ENCODE data around the gene SPSB3.

Gene SPSB3

DNA sequence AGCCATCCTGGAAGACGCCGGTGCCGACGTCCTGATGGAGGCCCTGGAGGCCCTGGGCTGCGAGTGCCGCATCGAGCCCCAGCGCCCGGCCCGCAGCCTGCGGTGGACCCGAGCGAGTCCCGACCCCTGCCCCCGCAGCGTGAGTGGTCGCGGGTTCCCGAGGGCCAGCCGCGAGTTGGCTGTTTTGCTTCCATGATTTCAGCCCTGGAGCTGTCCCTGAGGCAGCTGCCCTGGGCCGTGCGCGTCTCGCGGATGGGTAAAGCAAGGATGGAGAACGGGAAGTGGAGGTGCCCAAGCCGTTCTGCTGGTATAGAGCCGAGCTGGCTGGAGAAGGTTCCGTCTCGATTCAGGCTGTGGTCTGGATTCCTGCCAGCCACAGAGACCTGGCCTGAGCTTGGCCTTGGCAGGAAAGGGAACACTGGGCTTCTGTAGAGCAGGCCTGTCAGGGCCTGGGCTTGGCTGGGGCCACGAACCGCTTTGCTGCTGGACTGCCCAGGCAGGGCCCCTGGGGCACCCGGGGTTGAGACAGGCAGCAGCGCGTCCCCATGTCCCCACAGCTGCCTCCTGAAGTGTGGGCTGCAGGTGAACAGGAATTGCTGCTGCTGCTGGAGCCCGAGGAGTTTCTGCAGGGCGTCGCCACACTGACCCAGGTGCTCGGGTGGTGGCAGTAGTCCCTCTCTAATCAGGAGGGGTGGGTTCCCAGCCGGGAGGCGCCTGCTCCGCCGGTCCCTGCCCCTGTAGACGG is 8.5 kb downstream of the SPSB3 start:
- DNase-seq = no peak

DNA sequence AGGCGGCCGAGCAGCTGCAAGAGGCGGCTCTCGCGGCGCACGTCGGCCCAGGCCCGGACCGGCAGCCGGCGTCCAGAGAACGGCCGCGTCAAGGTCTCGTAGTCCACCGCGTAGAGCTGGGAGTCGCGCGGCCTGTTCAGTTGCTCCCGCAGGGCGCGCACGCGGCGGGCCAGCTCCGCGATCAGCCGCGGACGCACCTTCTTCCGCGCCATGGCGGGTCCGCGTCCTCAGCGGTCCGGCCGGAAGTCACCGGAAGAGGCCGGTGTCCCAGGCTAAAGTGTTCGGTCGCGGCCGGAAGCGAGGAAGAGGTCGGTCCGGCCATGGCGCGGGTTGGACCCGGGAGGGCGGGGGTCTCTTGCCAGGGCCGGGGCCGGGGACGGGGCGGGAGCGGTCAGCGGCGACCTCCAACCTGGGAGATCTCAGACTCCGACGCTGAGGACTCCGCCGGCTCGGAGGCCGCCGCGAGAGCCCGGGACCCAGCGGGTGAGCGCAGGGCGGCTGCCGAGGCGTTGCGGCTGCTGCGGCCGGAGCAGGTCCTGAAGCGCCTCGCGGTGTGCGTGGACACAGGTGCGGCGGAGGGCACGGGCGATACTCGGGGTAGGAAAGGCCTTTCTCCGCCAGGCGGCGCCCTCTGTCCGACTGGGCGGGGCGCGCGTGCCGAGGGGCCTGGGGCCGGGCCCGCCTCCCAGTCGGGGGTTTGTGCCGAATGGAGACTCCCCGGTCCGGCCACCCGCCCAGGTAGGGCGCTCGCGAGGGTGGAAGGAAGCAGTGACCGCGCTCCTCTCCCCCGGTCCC is 9.3 kb downstream of the SPSB3 start, which contains the start of gene MRPS34:
MRPS34 (minus strand) TSS at position 227 of the 795 bp plus-strand sequence; CDS start at position 212, 15 bp downstream.
- DNase-seq = no peak

DNA sequence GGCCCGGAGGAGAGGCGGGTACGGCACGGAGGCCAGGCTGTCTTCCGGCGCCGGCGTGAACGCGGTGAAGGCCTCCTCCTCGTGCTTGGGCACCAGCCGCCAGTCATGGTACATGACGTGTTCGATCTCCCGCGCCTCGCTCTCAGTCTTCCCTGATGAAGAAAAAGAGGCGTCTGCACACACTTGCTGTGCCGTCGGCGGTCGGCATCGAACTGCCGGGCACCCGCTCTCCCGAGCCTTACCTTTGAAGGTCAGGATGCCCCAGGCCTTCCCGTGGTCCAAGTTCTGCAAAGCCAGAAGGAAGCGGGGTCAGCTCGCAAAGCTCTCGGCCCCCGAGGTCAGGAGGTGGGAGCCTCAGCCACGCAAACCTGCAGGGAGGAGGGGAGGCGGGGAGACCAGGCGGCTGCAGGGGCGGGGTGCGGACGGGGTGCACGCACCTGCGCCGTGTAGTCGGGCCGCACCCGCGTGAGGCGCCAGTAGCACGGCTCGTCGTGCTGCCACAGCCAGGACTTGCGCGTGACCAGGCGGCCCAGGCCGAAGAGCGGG is 9.9 kb downstream of the SPSB3 start, which contains the start of gene EME2:
EME2 (plus strand) TSS at position 449 of the 546 bp plus-strand sequence. CDS start 418 bp downstream, outside the sequence.
- no peak for DNase-seq

DNA sequence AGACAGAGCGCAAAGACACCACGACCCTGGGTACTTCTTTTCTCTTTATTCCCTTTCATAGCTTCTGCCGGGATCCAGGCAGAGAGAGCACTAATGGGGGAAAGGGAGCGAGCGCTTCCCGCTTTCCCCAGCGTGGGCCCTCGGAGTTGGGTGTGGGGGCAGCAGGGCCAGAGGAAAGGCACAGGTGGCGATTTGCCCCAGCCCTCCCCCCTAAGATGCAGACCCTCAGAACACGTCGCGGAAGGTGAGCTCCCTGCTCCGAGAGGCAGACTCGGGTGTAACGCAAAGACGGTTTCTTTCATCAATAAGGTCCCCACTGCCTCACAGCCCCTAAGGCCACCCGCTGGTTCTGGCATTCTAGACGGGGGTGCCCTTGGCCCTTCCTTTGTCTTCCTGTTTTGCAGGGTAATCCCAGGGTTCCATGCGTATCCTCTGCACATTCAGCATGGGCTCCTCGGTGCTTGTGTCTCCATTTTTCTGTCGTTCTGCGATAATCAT is 10.5 kb downstream of the SPSB3 start:
- no peak for DNase-seq

GRCh38 chr16:1771188-1771863 is 11.0 kb downstream of the SPSB3 start, which contains the start of gene NME3:
Gene NME3 (minus strand): TSS chr16:1771543. CDS start chr16:1771534, 9 bp downstream.
- no peak for DNase-seq

DNA sequence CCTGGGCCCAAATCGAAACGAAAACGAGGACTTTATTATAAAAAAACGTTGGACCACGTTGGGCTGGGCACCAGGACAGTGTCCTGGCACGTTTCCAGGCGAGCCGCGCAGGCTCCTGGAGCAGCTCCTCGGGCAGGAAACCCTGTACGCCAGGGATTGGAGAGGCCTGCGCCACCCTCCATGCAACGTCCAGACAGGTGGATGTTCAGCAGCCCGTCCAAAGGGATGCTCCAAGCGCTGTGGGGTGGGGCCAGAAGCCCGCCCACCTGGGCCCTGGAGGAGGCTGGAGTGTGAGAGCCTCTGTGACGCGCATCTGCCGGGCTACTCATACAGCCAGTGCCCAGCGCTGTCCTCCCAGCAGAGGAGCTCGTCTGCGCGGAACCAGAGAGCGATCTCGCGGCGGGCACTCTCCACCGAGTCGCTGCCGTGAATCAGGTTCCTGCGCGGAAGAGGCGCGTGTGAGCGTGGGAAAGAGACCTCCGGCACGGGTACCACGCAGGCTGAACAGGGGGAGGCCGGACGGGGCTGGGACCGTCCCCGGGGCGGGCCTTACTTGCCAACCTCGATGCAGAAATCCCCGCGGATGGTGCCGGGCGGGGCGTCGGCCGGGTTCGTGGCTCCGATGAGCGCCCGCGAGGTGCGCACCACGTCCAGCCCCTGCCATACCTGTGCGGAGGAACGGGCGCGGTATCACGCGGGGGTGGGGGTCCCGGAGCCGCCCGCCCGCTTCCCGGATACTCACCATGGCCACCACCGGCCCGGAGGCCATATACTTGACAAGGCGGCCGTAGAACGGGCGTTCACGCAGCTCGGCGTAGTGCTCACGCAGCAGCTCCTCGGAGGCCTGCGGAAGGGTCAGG is 11.8 kb downstream of the SPSB3 start:
- DNase-seq = no peak

- DNase-seq = no peak
Observed at GRCh38 chr16:1769402-1770300, 12.7 kb downstream of the SPSB3 start.

- no peak for DNase-seq
Observed at GRCh38 chr16:1768767-1769401, 13.5 kb downstream of the SPSB3 start.

- DNase-seq = no peak
Observed at GRCh38 chr16:1768061-1768766, 14.2 kb downstream of the SPSB3 start.

DNA sequence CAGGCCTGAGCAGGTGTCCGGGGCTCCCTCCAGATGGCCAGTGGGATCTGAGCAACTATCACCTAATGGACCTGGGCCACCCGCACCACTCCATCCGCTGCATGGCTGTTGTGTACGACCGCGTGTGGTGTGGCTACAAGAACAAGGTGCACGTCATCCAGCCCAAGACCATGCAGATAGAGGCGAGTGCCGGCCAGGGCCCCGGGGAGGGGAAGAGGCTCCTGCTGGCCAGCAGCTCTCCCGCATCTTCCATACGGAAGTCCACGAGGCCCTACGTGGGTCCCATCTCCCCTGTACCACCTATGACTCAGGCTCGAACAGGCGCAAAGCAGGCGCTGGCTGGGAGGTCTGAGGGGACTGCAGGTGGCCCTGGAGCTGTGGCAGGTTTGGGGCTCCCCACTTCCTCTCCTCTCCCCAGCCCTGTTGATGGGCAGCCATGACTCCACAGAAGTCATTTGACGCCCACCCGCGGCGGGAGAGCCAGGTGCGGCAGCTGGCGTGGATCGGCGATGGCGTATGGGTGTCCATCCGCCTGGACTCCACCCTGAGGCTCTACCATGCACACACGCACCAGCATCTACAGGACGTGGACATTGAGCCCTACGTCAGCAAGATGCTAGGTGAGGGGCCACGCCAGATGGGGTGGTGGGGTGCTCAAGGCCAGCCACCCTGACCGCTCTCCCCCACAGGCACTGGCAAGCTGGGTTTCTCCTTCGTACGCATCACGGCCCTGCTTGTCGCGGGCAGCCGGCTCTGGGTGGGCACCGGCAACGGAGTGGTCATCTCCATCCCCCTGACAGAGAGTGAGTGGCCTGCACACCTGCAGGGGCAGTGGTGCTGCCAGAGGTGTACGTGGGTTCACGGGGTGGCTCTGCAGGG is 15.0 kb downstream of the SPSB3 start:
- DNase-seq = no peak

DNA sequence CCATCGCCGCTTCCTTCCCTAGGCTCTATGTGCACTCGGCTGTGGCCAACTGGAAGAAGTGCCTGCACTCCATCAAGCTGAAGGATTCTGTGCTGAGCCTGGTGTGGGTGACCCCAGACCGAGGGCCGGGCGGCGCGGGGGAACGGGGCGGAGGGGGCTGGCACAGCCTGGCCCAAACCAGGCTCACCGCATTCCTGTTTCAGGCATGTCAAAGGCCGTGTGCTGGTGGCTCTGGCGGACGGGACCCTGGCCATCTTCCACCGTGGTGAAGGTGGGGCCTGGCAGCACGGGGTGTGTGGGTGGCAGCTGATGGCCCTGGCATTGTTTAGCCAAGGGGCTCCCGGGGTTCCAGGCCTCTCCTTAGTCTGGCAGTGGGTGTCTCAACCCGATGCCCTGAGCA is 15.7 kb downstream of the SPSB3 start:
- no peak for DNase-seq

- DNase-seq = no peak
Observed at GRCh38 chr16:1766231-1766630, 16.1 kb downstream of the SPSB3 start.

DNA sequence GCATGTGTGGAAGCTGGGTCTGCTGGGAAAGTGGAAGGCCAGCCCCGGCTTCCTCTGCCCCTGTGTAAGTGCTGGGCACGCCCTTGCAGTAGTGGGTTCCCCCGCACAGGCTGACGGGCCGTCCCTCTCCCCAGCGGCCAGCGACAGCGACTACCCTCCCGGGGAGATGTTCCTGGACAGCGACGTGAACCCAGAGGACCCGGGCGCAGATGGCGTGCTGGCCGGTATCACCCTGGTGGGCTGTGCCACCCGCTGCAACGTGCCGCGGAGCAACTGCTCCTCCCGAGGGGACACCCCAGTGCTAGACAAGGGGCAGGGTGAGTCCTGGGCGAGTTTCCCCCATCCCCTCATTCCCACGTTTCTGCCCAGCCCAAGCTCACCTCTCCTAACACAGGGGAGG is 16.5 kb downstream of the SPSB3 start:
- no peak for DNase-seq

GRCh38 chr16:1764971-1765370 is 17.4 kb downstream of the SPSB3 start:
- DNase-seq = no peak

GRCh38 chr16:1763521-1764511 is 18.6 kb downstream of the SPSB3 start:
- DNase-seq = no peak

GRCh38 chr16:1762879-1763520 is 19.4 kb downstream of the SPSB3 start:
- DNase-seq = no peak
